ENCODE results near the gene NFKBIL1.
"Not testable (repeated sequence)": the region's sequence is repeated elsewhere in the genome, so short reads cannot be mapped to it uniquely, and the experiment has no call there.

NFKBIL1 gene

GRCh38 chr6:31581434-31582229 is 34.2 kb downstream of the NFKBIL1 start:
- WGBS, 2 experiments: 32 to 33% methylated on average over 21 of the region's 21 CpGs
- Histone ChIP-seq H3K4me3 (ENCODE audit: insufficient read depth, low read depth, low read length) (peak overlapping the region; percentile 71), H3K27ac (ENCODE audit: insufficient read depth, low read depth, low read length, poor library complexity, severe bottlenecking) (no peak overlapping the region), H3K27me3 (ENCODE audit: control insufficient read depth, insufficient read depth, low read length, poor library complexity, severe bottlenecking) (peaks cover 21% of the 10 kb centered on the region), H3K9me3 (ENCODE audit: control insufficient read depth, low read length) (no peaks in the 10 kb centered on the region), H3K4me1 (ENCODE audit: control insufficient read depth, insufficient read depth, low read length) (peaks cover 6% of the 10 kb centered on the region), H3K36me3 (ENCODE audit: control insufficient read depth, insufficient read depth, low read length) (no peaks in the 10 kb centered on the region)

- WGBS, 2 experiments: 86 to 91% methylated on average over 3 of the region's 3 CpGs
- no peaks in the 10 kb centered on the region for H3K9me3 ChIP-seq (ENCODE audit: control insufficient read depth, low read length)
- H3K36me3 ChIP-seq (ENCODE audit: control insufficient read depth, insufficient read depth, low read length): no peaks in the 10 kb centered on the region
- H3K4me1 ChIP-seq (ENCODE audit: control insufficient read depth, insufficient read depth, low read length): peaks cover 6% of the 10 kb centered on the region
- peaks cover 21% of the 10 kb centered on the region for H3K27me3 ChIP-seq (ENCODE audit: control insufficient read depth, insufficient read depth, low read length, poor library complexity, severe bottlenecking)
- no peak within 1 kb of the TSS for H3K27ac ChIP-seq (ENCODE audit: insufficient read depth, low read depth, low read length, poor library complexity, severe bottlenecking)
- peak within 1 kb of the TSS; percentile 71 for H3K4me3 ChIP-seq (ENCODE audit: insufficient read depth, low read depth, low read length)
Observed at GRCh38 chr6:31582230-31582643, 34.8 kb downstream of the NFKBIL1 start, which contains the start of gene LTB. Gene LTB (minus strand): TSS chr6:31582424. CDS start chr6:31582417, 7 bp downstream.

GRCh38 chr6:31585491-31585890 is 38.1 kb downstream of the NFKBIL1 start:
- Histone ChIP-seq H3K4me1 (ENCODE audit: control insufficient read depth, insufficient read depth, low read length) (peaks cover 2% of the 10 kb centered on the region), H3K27ac (ENCODE audit: insufficient read depth, low read depth, low read length, poor library complexity, severe bottlenecking) (no peak overlapping the region), H3K27me3 (ENCODE audit: control insufficient read depth, insufficient read depth, low read length, poor library complexity, severe bottlenecking) (peaks cover 17% of the 10 kb centered on the region), H3K36me3 (ENCODE audit: control insufficient read depth, insufficient read depth, low read length) (no peaks in the 10 kb centered on the region), H3K4me3 (ENCODE audit: insufficient read depth, low read depth, low read length) (no peak overlapping the region), H3K9me3 (ENCODE audit: control insufficient read depth, low read length) (no peaks in the 10 kb centered on the region)
- 64 to 72% methylated on average over 2 of the region's 2 CpGs for WGBS, 2 experiments

- peaks cover 14% of the 10 kb centered on the region for H3K27me3 ChIP-seq (ENCODE audit: control insufficient read depth, insufficient read depth, low read length, poor library complexity, severe bottlenecking)
- H3K27ac ChIP-seq (ENCODE audit: insufficient read depth, low read depth, low read length, poor library complexity, severe bottlenecking): no peak within 1 kb of the TSS
- H3K9me3 ChIP-seq (ENCODE audit: control insufficient read depth, low read length): no peaks in the 10 kb centered on the region
- H3K4me1 ChIP-seq (ENCODE audit: control insufficient read depth, insufficient read depth, low read length): no peaks in the 10 kb centered on the region
- H3K4me3 ChIP-seq (ENCODE audit: insufficient read depth, low read depth, low read length): no peak within 1 kb of the TSS
- 57 to 70% methylated on average over 1 of the region's 1 CpG for WGBS, 2 experiments
- no peaks in the 10 kb centered on the region for H3K36me3 ChIP-seq (ENCODE audit: control insufficient read depth, insufficient read depth, low read length)
Observed at GRCh38 chr6:31586008-31586407, 38.6 kb downstream of the NFKBIL1 start, which contains the start of gene LST1. Gene LST1 (plus strand): TSS chr6:31586277. CDS start chr6:31587300, 1,023 bp downstream.

GRCh38 chr6:31586599-31587281 is 39.3 kb downstream of the NFKBIL1 start:
- H3K4me1 ChIP-seq (ENCODE audit: control insufficient read depth, insufficient read depth, low read length): no peaks in the 10 kb centered on the region
- 80 to 84% methylated on average over 9 of the region's 9 CpGs for WGBS, 2 experiments

GRCh38 chr6:31587791-31588777 is 40.7 kb downstream of the NFKBIL1 start:
- no peaks in the 10 kb centered on the region for H3K36me3 ChIP-seq (ENCODE audit: control insufficient read depth, insufficient read depth, low read length)
- H3K9me3 ChIP-seq (ENCODE audit: control insufficient read depth, low read length): no peaks in the 10 kb centered on the region
- H3K27me3 ChIP-seq (ENCODE audit: control insufficient read depth, insufficient read depth, low read length, poor library complexity, severe bottlenecking): no peaks in the 10 kb centered on the region
- no peak overlapping the region for H3K4me3 ChIP-seq (ENCODE audit: insufficient read depth, low read depth, low read length)
- H3K27ac ChIP-seq (ENCODE audit: insufficient read depth, low read depth, low read length, poor library complexity, severe bottlenecking): no peak overlapping the region
- 82 to 85% methylated on average over 11 to 12 of the region's 12 CpGs for WGBS, 2 experiments
- H3K4me1 ChIP-seq (ENCODE audit: control insufficient read depth, insufficient read depth, low read length): no peaks in the 10 kb centered on the region

More at GRCh38 chr6:31586599-31587281, 39.3 kb downstream of the NFKBIL1 start:
- Histone ChIP-seq H3K4me3 (ENCODE audit: insufficient read depth, low read depth, low read length) (no peak overlapping the region), H3K36me3 (ENCODE audit: control insufficient read depth, insufficient read depth, low read length) (no peaks in the 10 kb centered on the region), H3K9me3 (ENCODE audit: control insufficient read depth, low read length) (no peaks in the 10 kb centered on the region), H3K27ac (ENCODE audit: insufficient read depth, low read depth, low read length, poor library complexity, severe bottlenecking) (no peak overlapping the region), H3K27me3 (ENCODE audit: control insufficient read depth, insufficient read depth, low read length, poor library complexity, severe bottlenecking) (peaks cover 8% of the 10 kb centered on the region)

- Histone ChIP-seq H3K4me3 (ENCODE audit: insufficient read depth, low read depth, low read length) (no peak overlapping the region), H3K27me3 (ENCODE audit: control insufficient read depth, insufficient read depth, low read length, poor library complexity, severe bottlenecking) (no peaks in the 10 kb centered on the region), H3K9me3 (ENCODE audit: control insufficient read depth, low read length) (no peaks in the 10 kb centered on the region), H3K36me3 (ENCODE audit: control insufficient read depth, insufficient read depth, low read length) (no peaks in the 10 kb centered on the region), H3K4me1 (ENCODE audit: control insufficient read depth, insufficient read depth, low read length) (no peaks in the 10 kb centered on the region), H3K27ac (ENCODE audit: insufficient read depth, low read depth, low read length, poor library complexity, severe bottlenecking) (no peak overlapping the region)
- WGBS, 2 experiments: 80 to 81% methylated on average over 9 of the region's 9 CpGs
Observed at GRCh38 chr6:31588871-31589650, 41.7 kb downstream of the NFKBIL1 start.

- H3K27ac ChIP-seq (ENCODE audit: insufficient read depth, low read depth, low read length, poor library complexity, severe bottlenecking): not testable (repeated sequence)
Observed at GRCh38 chr6:31590691-31591090, 43.3 kb downstream of the NFKBIL1 start.

GRCh38 chr6:31592396-31592771 is 45.0 kb downstream of the NFKBIL1 start:
- WGBS, 2 experiments: 95 to 96% methylated on average over 7 of the region's 7 CpGs
- Histone ChIP-seq H3K36me3 (ENCODE audit: control insufficient read depth, insufficient read depth, low read length) (no peaks in the 10 kb centered on the region), H3K9me3 (ENCODE audit: control insufficient read depth, low read length) (no peaks in the 10 kb centered on the region), H3K27ac (ENCODE audit: insufficient read depth, low read depth, low read length, poor library complexity, severe bottlenecking) (no peak overlapping the region), H3K27me3 (ENCODE audit: control insufficient read depth, insufficient read depth, low read length, poor library complexity, severe bottlenecking) (no peaks in the 10 kb centered on the region), H3K4me1 (ENCODE audit: control insufficient read depth, insufficient read depth, low read length) (no peaks in the 10 kb centered on the region), H3K4me3 (ENCODE audit: insufficient read depth, low read depth, low read length) (no peak overlapping the region)

More at GRCh38 chr6:31590691-31591090, 43.3 kb downstream of the NFKBIL1 start:
- 91% methylated on average over 5 of the region's 5 CpGs for WGBS, 2 experiments
- not testable (repeated sequence) for H3K9me3 ChIP-seq (ENCODE audit: control insufficient read depth, low read length); H3K4me1 ChIP-seq (ENCODE audit: control insufficient read depth, insufficient read depth, low read length); H3K36me3 ChIP-seq (ENCODE audit: control insufficient read depth, insufficient read depth, low read length); H3K4me3 ChIP-seq (ENCODE audit: insufficient read depth, low read depth, low read length); H3K27me3 ChIP-seq (ENCODE audit: control insufficient read depth, insufficient read depth, low read length, poor library complexity, severe bottlenecking)
